Measurements from ENCODE around the gene ZNF283.

- TF ChIP-seq TCF7 (IDR thresholded peaks at IDR 0.05; ENCODE audit: low read depth) (no peak), ZNF24 (IDR thresholded peaks at IDR 0.05) (no peak), CTCF (CRISPR knock-in tag; IDR thresholded peaks at IDR 0.05) (no peak), ZNF12 (CRISPR knock-in tag; IDR thresholded peaks at IDR 0.05) (no peak), POLR2A (IDR thresholded peaks at IDR 0.05; ENCODE audit: insufficient read depth in 1 of 2, low read depth in 2 of 2, low read length in 2 of 2) (no peak), TAF1 (CRISPR knock-in tag; IDR thresholded peaks at IDR 0.05) (no peak), CENPT (CRISPR knock-in tag; IDR thresholded peaks at IDR 0.05; ENCODE audit: low read depth) (no peak), EP300 (IDR thresholded peaks at IDR 0.05; ENCODE audit: low read depth in 2 of 2, low read length in 2 of 2) (no peak), EP300 (CRISPR knock-in tag; IDR thresholded peaks at IDR 0.05; ENCODE audit: borderline replicate concordance) (no peak), ZNF780A (CRISPR knock-in tag; IDR thresholded peaks at IDR 0.05) (no peak), ZMYM2 (CRISPR knock-in tag; IDR thresholded peaks at IDR 0.05) (no peak), ZNF275 (CRISPR knock-in tag; IDR thresholded peaks at IDR 0.05; ENCODE audit: borderline replicate concordance) (no peak), KLF6 (CRISPR knock-in tag; IDR thresholded peaks at IDR 0.05) (no peak), CCAR2 (optimal IDR thresholded peaks at IDR 0.05; ENCODE audit: low read depth, low read length) (no peak), RAD21 (CRISPR knock-in tag; IDR thresholded peaks at IDR 0.05) (no peak)
Measured at GRCh38 chr19:43802216-43802951, 24.7 kb upstream of the ZNF283 start, which contains the start of gene LYPD5.

All from HepG2 (cell line).